T-cell (primary cell): ENCODE measurements around the gene AKAP8L. TPM values are rescaled to one million over a fixed set of nuclear protein-coding genes. Genes with fewer than 3 reads are reported as not detected.

Source experiments
- ATAC-seq, 4 experiments: fragments of 200-7000 bp in 3 of 4; fragments of 150-1000 bp in 1 of 4; cut with Tn5 transposase; replicated peaks in 1 of 4; 1 replicate in 3 of 4; 2 replicates in 1 of 4; pipeline ENCODE4 v1.10.0; 2021; ENCODE audit warnings: moderate library complexity in 3 of 4, mild to moderate bottlenecking in 2 of 4, moderate number of reproducible peaks in 1 of 4
- CTCF ChIA-PET, 2 donors: fragments of 300-600 bp; sonication (Branson Sonifier 250); formaldehyde crosslinking; loops; one replicate each; lab custom pipeline; 2022; ENCODE audit warnings: antibody characterized with exemption in 2 of 2; lab: Charles Lee
- POLR2A ChIA-PET, 2 donors: fragments of 300-600 bp; sonication (Branson Sonifier 250); formaldehyde crosslinking; loops; one replicate each; lab custom pipeline; 2022; ENCODE audit warnings: antibody characterized with exemption in 2 of 2; lab: Charles Lee
- DNase-seq, 35 experiments: peaks; one replicate each; pipeline versions ENCODE4 v3.0.0 to v3.0.0-alpha.2; 2013 to 2023
- H3K27ac ChIP-seq: one replicate; pipeline ENCODE4 v1.5.1; 2013; ENCODE audit warnings: low read length
- H3K27me3 ChIP-seq, 2 experiments: replicated peaks in 1 of 2; 1 replicate in 1 of 2; 2 replicates in 1 of 2; pipeline versions ENCODE4 v1.6.1 to v1.7.0; 2013; ENCODE audit warnings: low read length in 1 of 2, mixed read lengths in 1 of 2; ENCODE audit not compliant: control insufficient read depth in 2 of 2, insufficient read depth in 2 of 2; ENCODE audit errors: extremely low read depth in 1 of 2
- H3K36me3 ChIP-seq, 2 donors: 1 replicate in 1 of 2; 2 replicates in 1 of 2; pipeline versions ENCODE4 v1.6.1 to v1.7.0; 2013; ENCODE audit warnings: low read length in 1 of 2; ENCODE audit not compliant: control insufficient read depth in 2 of 2, insufficient read depth in 1 of 2; ENCODE audit errors: extremely low read depth in 1 of 2
- H3K4me1 ChIP-seq, 2 experiments: 1 replicate in 1 of 2; 2 replicates in 1 of 2; pipeline versions ENCODE4 v1.6.1 to v1.7.0; 2013; ENCODE audit warnings: low read length in 2 of 2, mixed read lengths in 1 of 2; ENCODE audit not compliant: insufficient read depth in 2 of 2, control insufficient read depth in 1 of 2; ENCODE audit errors: extremely low read depth in 1 of 2
- H3K4me3 ChIP-seq, 2 donors: 1 replicate in 1 of 2; 2 replicates in 1 of 2; pipeline versions ENCODE4 v1.5.1 to v1.7.0; 2013; ENCODE audit warnings: mild to moderate bottlenecking in 2 of 2, low read length in 1 of 2, moderate library complexity in 1 of 2; ENCODE audit not compliant: control insufficient read depth in 1 of 2; ENCODE audit errors: extremely low read depth in 1 of 2
- H3K9me3 ChIP-seq: 2 replicates; pipeline ENCODE4 v1.7.0; 2013
- H3K27ac Mint-ChIP-seq, 2 donors: one replicate each; pipeline ENCODE4 v1.8.0; 2020 to 2021; ENCODE audit warnings: mild to moderate bottlenecking in 2 of 2, mixed read lengths in 2 of 2
- H3K27me3 Mint-ChIP-seq, 2 donors: one replicate each; pipeline ENCODE4 v1.8.0; 2021 to 2022; ENCODE audit warnings: mixed read lengths in 2 of 2
- H3K36me3 Mint-ChIP-seq: one replicate; pipeline ENCODE4 v1.8.0; 2021; ENCODE audit warnings: mixed read lengths
- H3K4me1 Mint-ChIP-seq, 3 donors: one replicate each; pipeline ENCODE4 v1.8.0; 2020 to 2022; ENCODE audit warnings: mixed read lengths in 3 of 3, mild to moderate bottlenecking in 1 of 3
- H3K4me3 Mint-ChIP-seq, 3 donors: one replicate each; pipeline ENCODE4 v1.8.0; 2020 to 2022; ENCODE audit warnings: mild to moderate bottlenecking in 3 of 3, mixed read lengths in 3 of 3, moderate library complexity in 3 of 3
- H3K9me3 Mint-ChIP-seq, 3 donors: one replicate each; pipeline ENCODE4 v1.8.0; 2020 to 2022; ENCODE audit warnings: mixed read lengths in 3 of 3
- WGBS: methylation state at CpG from one replicate; pipeline ENCODE4 v1.1.5; 2013; ENCODE audit warnings: missing lambda C conversion rate; ENCODE audit not compliant: insufficient coverage; 5-methylcytosine and 5-hydroxymethylcytosine counted together
- total RNA-seq, 35 experiments: library from RNA in 6 of 35; stranded (reverse) in 6 of 35; fragments of 120-200 nt in 1 of 35; gene quantifications; one replicate each; pipeline versions ENCODE4 v1.2.1 to v1.2.4 and lab custom pipeline; 2013 to 2026

Gene AKAP8L
- total RNA-seq, 5 donors from 2014 or later (not counting 1 experiment from before 2014, with no cell fraction given) = 134 to 198 (median 184) TPM

- H3K27ac Mint-ChIP-seq = peak overlapping the region in 1 of 2 donors; percentile 69
These were observed 11.8 kb upstream of the AKAP8L start for GRCh38 chr19:15430526-15431120.

GRCh38 chr19:15429825-15430467 is 11.2 kb upstream of the AKAP8L start:
- peaks cover 27 to 38% (median 37%) of the 10 kb centered on the region in 3 donors for H3K4me1 Mint-ChIP-seq
- no peak for ATAC-seq
- CTCF ChIA-PET = interaction anchor here in 1 of 2 donors (3.6 kb wide), 1 partner anchor 10 kb away, joined by 15 read pairs; the partner anchor contains the start of gene AKAP8L
- no peaks in the 10 kb centered on the region for H3K27me3 Mint-ChIP-seq
- H3K4me1 ChIP-seq = peaks cover 6 to 41% of the 10 kb centered on the region in 2 experiments
- H3K36me3 ChIP-seq = peaks cover 15 to 41% of the 10 kb centered on the region in 2 donors
- H3K9me3 ChIP-seq = no peaks in the 10 kb centered on the region
- no peaks in the 10 kb centered on the region for H3K9me3 Mint-ChIP-seq
- POLR2A ChIA-PET = interaction anchor here in 1 of 2 donors (0.7 kb wide), 1 partner anchor 10 kb away, joined by 4 read pairs; no protein-coding TSS in a partner anchor
- H3K27ac ChIP-seq = no peak overlapping the region
- no peak overlapping the region for H3K4me3 ChIP-seq
- DNase-seq = no peak
- H3K27ac Mint-ChIP-seq = no peak overlapping the region
- 96% methylated on average over 18 of the region's 24 CpGs for WGBS
- peaks cover 13% of the 10 kb centered on the region for H3K36me3 Mint-ChIP-seq
- H3K4me3 Mint-ChIP-seq = peak overlapping the region; percentile 93 to 96 (median 95)
- no peaks in the 10 kb centered on the region for H3K27me3 ChIP-seq

More at GRCh38 chr19:15430526-15431120, 11.8 kb upstream of the AKAP8L start:
- WGBS = 94% methylated on average over 9 of the region's 10 CpGs
- Histone ChIP-seq H3K27ac (no peak overlapping the region), H3K27me3 (no peaks in the 10 kb centered on the region), H3K4me3 (peak overlapping the region in 1 of 2 donors; percentile 6), H3K4me1 (peaks cover 6 to 41% of the 10 kb centered on the region in 2 experiments), H3K36me3 (peaks cover 15 to 37% of the 10 kb centered on the region in 2 donors), H3K9me3 (no peaks in the 10 kb centered on the region)
- peak overlapping the region; percentile 93 to 96 (median 95) for H3K4me3 Mint-ChIP-seq
- ATAC-seq (no peak), DNase-seq (no peak)
- H3K36me3 Mint-ChIP-seq = peaks cover 13% of the 10 kb centered on the region
- POLR2A ChIA-PET = interaction anchor here in 1 of 2 donors (0.7 kb wide), 1 partner anchor 11 kb away, joined by 4 read pairs; no protein-coding TSS in a partner anchor
- CTCF ChIA-PET = interaction anchor here in 1 of 2 donors (3.6 kb wide), 1 partner anchor 11 kb away, joined by 15 read pairs; the partner anchor contains the start of gene AKAP8L
- no peaks in the 10 kb centered on the region for H3K27me3 Mint-ChIP-seq
- H3K9me3 Mint-ChIP-seq = no peaks in the 10 kb centered on the region
- peaks cover 27 to 38% (median 37%) of the 10 kb centered on the region in 3 donors for H3K4me1 Mint-ChIP-seq

GRCh38 chr19:15428956-15429824 is 10.4 kb upstream of the AKAP8L start:
- H3K27ac ChIP-seq = no peak overlapping the region
- ATAC-seq (no peak), DNase-seq (no peak)
- ChIA-PET POLR2A (no interaction called here), CTCF (interaction anchor here (0.5 to 3.6 kb wide), 3 partner anchors 10 to 127 kb away, joined by 3 to 15 read pairs (median 3); partner anchors contain the start of gene AKAP8L (in 1 of the 2))
- no peaks in the 10 kb centered on the region for H3K27me3 ChIP-seq
- peaks cover 19 to 47% of the 10 kb centered on the region in 2 donors for H3K36me3 ChIP-seq
- H3K4me1 ChIP-seq = peaks cover 6 to 41% of the 10 kb centered on the region in 2 experiments
- Mint-ChIP-seq H3K27ac (no peak overlapping the region), H3K36me3 (peaks cover 13% of the 10 kb centered on the region), H3K9me3 (no peaks in the 10 kb centered on the region), H3K4me3 (no peak overlapping the region), H3K4me1 (peaks cover 27 to 38% (median 37%) of the 10 kb centered on the region in 3 donors), H3K27me3 (no peaks in the 10 kb centered on the region)
- H3K9me3 ChIP-seq = no peaks in the 10 kb centered on the region
- 95% methylated on average over 22 of the region's 22 CpGs for WGBS
- H3K4me3 ChIP-seq = no peak overlapping the region

- CTCF ChIA-PET = interaction anchor here in 1 of 2 donors (0.8 kb wide), 1 partner anchor 128 kb away, joined by 3 read pairs; no protein-coding TSS in a partner anchor
- Mint-ChIP-seq H3K27me3 (no peaks in the 10 kb centered on the region), H3K9me3 (no peaks in the 10 kb centered on the region), H3K4me1 (peaks cover 21 to 31% (median 30%) of the 10 kb centered on the region in 3 donors), H3K36me3 (peaks cover 21% of the 10 kb centered on the region), H3K27ac (no peak overlapping the region), H3K4me3 (no peak overlapping the region)
- no peaks in the 10 kb centered on the region for H3K27me3 ChIP-seq
- 96% methylated on average over 34 of the region's 35 CpGs for WGBS
- no peak overlapping the region for H3K27ac ChIP-seq
- H3K9me3 ChIP-seq = no peaks in the 10 kb centered on the region
- peaks cover 24 to 59% of the 10 kb centered on the region in 2 donors for H3K36me3 ChIP-seq
- peaks cover 6 to 33% of the 10 kb centered on the region in 2 experiments for H3K4me1 ChIP-seq
- no peak overlapping the region for H3K4me3 ChIP-seq
- POLR2A ChIA-PET = no interaction called here
- no peak for ATAC-seq
- DNase-seq = no peak
These were observed 9.2 kb upstream of the AKAP8L start for GRCh38 chr19:15427991-15428471.

GRCh38 chr19:15427350-15427700 is 8.5 kb upstream of the AKAP8L start:
- no peak overlapping the region for H3K27ac ChIP-seq
- POLR2A ChIA-PET = no interaction called here

More at GRCh38 chr19:15427350-15427700, 8.5 kb upstream of the AKAP8L start:
- H3K27ac Mint-ChIP-seq = no peak overlapping the region
- no peaks in the 10 kb centered on the region for H3K9me3 ChIP-seq
- no peaks in the 10 kb centered on the region for H3K27me3 Mint-ChIP-seq
- no peak overlapping the region for H3K4me3 Mint-ChIP-seq
- H3K36me3 ChIP-seq = peaks cover 29 to 66% of the 10 kb centered on the region in 2 donors
- ATAC-seq (no peak), DNase-seq (no peak)
- H3K36me3 Mint-ChIP-seq = peaks cover 28% of the 10 kb centered on the region
- H3K4me3 ChIP-seq = no peak overlapping the region
- H3K9me3 Mint-ChIP-seq = no peaks in the 10 kb centered on the region
- peaks cover 6 to 30% of the 10 kb centered on the region in 2 experiments for H3K4me1 ChIP-seq
- WGBS = 97% methylated on average over 25 of the region's 25 CpGs
- no peaks in the 10 kb centered on the region for H3K27me3 ChIP-seq
- CTCF ChIA-PET = no interaction called here
- peaks cover 19 to 28% (median 28%) of the 10 kb centered on the region in 3 donors for H3K4me1 Mint-ChIP-seq
